Right ventricle myocardium superior (tissue), 1 donor: ENCODE measurements around the gene BRPF3. TPM values are rescaled to one million over a fixed set of nuclear protein-coding genes. Genes with fewer than 3 reads are reported as not detected.

Experiments
- ATAC-seq: fragments of 200-7000 bp; cut with Tn5 transposase; one replicate; pipeline ENCODE4 v1.9.1; 2020; ENCODE audit warnings: mild to moderate bottlenecking; ENCODE audit not compliant: poor library complexity
- DNase-seq: peaks from one replicate; pipeline ENCODE4 v3.0.0-alpha.2; 2020
- intact Hi-C: fragments of 100-400 bp; cut with DNase I; formaldehyde crosslinking; loops from one replicate; pipeline ENCODE4 v1.11.2; 2022
- total RNA-seq: library from RNA; stranded (reverse); fragmentation: NEBNext Ultra II Directional; extraction: Animal tissue kit (Norgen Biotek cat#: 25700); gene quantifications from one replicate; pipeline ENCODE4 v1.2.1, GENCODE V29; 2021
- donor health status: DM: no; HTN: yes; CAD: no; lungs with severe emphysema.

The BRPF3 gene
- total RNA-seq, 1 donor from 2014 or later = 17.8 TPM

DNA sequence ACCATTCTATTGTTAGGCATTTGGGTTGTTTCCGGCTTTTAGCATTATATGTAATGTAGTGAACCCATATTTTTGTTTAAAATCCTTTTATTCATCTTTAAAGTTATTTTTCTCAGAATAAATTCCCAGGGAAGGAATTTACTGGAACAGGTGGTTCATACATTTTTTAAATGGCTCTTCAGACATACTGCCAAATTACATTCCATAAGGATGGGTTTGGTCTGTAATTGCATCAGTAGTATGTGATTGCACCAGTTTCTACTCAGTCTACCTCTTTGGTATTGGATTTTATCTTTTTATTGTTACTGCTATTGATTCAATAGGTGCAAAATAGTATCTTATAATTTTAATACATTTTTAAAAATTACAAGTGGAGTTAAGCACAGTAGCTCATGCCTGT, 27.2 kb downstream of the BRPF3 start:
- DNase-seq (no peak), ATAC-seq (no peak)
- intact Hi-C loops = no loop called here

DNA sequence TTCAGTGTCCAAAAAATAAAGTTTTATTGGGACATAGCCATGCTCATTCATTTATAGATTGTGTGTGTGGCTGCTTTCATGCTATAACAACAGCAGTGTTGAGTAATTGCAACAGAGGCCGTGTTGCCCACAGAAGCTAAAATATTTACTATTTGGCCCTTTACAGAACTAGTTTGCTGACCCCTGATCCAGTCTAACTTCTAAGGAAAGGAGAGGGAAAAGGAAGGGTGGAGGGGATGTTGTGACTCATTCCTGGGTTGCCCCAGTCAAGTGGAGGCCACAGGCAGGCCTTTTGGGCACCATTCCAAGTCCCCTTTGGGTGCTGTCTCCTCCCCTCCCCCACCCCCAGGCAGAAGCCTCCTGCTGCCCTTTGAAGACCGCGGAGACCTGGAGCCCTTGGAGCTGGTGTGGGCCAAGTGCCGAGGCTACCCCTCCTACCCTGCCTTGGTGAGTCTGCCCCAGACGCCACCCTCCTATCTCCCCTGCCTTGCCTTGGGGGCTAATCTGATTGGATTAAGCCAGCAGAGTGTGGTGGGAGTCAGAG, 28.4 kb downstream of the BRPF3 start:
- ATAC-seq (no peak), DNase-seq (no peak)
- intact Hi-C loops = no loop called here

DNA sequence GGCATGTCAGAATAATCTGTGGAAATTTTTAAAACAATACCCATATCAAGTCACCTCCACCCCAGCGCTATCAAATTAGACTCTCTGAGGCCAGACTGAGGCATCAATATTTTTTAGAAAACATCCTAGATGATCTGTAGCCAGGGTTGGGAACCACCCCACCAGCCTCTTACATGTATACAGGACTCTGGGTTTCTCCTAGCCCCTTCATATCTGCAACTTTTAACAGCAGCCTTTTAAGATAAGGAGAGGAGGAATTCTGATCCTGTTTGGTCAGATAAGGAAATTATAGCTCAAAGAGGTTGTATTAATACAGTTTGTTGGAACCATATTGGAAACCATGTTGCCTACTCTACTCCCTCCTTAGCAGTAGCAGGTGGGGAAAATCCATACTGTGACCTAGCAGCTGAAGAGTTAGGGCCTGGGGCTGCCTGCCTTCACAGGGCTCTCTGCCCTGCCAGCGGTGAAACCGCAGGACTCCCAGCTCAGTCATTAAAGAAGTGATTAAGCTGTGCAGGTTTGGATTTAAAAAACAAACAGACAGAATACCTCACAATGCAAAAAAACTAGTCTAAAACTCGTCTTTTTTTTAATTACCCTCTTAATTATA, 30.0 kb downstream of the BRPF3 start:
- ATAC-seq (no peak), DNase-seq (no peak)
- intact Hi-C loops = no loop called here

DNA sequence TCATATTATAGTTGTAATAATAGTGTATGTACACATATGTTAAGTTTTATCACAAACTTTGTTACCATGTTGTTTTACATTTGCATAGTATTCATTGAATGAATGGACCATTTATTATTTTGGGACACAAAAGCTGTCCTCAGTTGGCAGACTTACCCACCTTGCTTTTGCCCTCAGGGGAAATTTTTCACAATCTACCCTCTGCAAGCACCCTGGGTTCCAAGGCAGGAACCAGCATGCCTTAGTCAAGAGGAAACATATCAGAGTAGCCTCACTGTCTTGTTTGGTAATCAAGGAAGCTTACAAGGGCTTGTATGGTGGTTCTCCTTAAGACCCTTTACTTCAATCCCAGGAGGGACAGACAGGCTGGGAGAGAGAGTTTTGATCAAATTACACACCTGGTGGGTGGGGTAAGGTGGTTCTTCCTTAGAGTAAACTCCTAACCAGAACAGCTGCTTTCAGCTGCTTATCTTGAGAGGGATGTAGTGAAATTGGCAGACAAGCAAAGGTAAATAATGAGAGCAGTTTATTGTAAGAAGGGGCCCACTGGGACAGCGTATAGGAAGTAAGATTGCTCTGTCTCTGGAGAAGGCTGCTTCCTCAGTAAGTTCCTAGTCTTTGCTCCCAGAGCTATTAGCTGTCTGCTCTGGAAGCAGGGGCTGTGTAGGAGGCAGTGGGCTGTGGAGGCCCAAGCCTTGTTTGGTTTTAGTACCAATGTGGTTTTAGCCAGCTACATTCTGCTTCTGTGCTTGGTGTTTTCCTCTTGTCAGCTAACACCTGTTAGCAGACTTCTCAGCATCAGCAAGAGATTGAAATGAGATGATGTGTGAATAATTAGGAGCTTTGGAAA, 31.1 kb downstream of the BRPF3 start:
- DNase-seq (no peak), ATAC-seq (no peak)
- intact Hi-C loops = no loop called here

DNA sequence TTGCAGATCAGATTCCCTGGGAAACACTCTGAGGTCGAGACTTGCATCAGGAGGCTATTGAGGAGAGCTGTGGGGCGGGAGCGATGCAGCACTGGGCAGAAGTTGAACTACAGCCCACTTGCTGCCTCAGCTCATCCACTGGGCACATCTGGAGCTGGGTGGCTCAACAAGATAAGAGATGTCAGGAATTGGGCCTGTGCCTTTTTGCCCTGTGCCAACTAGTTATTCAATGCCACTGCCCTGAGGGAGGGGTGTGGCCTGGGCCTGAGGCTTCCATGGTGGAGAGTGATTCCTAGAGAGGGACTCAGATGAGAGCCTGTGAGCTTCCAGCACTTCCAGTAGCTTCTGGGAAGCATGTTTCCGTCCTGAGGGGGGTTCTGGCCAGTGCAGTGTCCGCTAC, 32.7 kb downstream of the BRPF3 start:
- intact Hi-C loops = no loop called here
- DNase-seq = no peak
- ATAC-seq = no peak

DNA sequence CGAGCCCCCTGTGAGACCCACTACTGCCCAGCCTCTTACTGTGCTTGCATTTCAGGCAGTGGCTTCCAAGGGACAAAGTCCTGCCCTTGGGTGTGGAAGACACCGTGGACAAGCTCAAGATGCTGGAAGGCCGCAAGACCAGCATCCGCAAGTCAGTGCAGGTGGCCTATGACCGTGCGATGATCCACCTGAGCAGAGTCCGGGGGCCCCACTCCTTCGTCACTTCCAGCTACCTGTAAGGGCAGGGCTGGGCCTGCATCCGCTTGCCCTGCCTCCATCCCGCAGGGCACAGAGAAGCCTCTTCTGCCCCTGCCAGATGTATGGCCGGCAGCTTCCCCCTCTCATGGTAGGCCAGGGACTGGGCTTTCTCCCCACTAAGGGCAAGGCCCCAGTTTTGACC, 33.8 kb downstream of the BRPF3 start:
- intact Hi-C loops = no loop called here
- no peak for DNase-seq
- no peak for ATAC-seq

DNA sequence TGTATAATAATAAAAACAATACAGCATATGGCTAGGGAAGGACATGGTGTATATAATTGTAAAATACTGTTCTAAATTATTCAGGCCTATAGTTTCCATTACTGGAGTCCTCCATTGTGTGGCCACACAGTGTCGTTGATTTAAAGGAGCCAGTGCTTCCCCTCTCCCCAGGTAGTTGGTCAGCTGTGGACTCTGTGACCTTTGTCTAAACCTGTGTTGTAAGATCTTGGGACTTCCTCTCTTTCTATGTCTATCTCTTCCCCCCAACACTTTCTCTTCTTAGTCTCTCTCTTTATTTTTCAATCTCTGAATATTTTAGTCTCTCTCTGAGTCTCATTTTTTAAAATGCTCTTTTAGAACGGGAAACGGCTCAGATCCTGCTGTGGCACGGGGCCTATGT, 35.6 kb downstream of the BRPF3 start:
- DNase-seq (no peak), ATAC-seq (no peak)
- intact Hi-C loops = no loop called here

DNA sequence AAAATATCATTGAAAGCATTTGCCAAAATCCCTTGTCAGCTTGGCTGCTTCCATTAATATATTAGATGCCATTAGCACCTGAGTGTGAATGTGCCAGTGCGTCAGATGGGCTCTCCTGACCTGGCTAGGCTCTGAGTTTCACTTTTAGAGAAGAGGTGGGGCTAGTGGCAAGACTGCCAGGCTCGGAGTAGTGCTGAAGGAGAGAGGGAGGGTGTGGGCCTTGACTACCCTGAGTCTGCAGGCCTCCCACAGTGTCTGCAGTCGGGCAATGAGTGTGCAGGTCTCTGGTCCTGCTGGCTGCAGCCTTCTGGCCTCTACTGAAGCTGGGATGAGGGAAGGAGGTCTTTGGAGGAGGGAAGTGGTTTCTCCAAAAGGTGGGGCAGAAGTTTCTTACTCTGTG, 38.8 kb downstream of the BRPF3 start:
- DNase-seq (no peak), ATAC-seq (peak; percentile 25)
- intact Hi-C loops = no loop called here

DNA sequence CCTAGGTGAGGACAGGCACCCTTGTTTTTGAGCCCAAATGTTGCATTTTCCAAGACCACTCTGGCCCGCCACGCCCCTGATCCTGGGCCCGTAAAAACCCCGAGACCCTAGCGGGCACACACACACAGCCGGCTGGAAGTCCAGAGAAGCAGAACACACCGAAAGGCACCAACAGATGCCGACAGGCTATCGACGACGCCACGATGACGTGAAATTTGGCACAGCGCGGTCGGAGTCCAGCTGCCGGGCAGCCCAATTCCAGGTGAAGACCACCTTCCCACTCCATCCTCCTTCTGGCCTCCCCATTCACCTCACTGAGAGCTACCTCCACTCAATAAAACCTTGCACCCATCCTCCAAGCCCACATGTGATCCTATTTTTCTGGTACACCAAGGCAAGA, 39.3 kb downstream of the BRPF3 start:
- ATAC-seq = no peak
- DNase-seq = no peak
- intact Hi-C loops = no loop called here

DNA sequence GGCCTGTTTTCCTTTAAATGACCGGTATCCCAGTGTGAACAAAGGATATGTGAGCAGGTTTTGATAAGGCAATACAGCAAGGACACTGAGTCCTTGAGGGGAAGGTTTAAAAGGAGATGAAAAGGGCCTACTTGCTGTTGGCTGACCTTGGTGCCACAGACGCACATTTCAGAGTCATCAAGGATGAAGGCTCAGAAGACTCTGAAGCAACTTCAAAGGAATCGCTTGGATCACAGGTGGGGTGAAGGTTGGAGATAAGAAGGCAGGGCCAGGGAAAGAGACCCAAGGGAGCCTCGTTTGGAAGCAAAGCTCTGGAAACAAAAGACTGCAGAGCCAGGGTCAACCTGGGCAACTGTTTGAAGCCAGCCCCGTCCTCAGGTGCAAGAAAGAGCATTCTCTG, 43.2 kb downstream of the BRPF3 start:
- intact Hi-C loops = no loop called here
- DNase-seq (no peak), ATAC-seq (no peak)

DNA sequence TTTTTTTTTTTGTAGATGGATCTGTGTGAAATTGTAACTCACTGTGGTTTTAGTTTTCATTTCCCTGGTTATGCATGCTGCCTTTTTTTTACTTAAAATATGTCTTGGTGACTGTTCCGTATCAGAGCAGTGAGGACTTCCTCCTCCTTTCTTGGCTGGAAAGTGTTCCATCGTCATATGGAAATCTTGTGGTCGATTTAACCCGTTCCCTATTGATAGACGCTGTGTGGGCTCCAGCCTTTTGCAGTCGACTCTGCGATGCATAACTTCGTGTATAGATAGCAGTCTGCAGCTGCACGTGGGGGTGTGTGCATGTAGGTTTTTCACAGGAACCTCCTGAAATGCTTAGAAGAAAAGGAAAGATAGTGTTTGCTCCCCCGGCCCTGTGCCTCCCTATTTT, 45.2 kb downstream of the BRPF3 start:
- intact Hi-C loops = no loop called here

DNA sequence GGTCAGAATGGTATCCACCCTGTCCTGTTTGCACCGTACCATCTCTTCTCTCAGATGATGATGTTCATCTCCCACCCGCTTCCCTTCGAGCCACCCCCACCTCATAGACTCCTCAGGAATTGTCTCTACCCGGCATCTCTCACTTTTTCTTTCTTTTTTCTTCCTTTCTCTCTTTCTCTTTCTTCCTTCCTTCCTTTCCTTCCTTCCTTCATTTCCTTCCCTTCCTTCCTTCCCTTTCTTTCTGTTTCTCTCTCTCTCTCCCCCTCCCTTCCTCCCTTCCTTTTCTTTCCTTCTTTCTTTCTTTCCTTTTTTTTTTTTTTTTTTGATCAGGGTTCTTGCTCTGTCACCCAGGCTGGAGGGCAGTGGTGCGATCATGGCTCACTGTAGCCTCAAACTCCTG, 45.6 kb downstream of the BRPF3 start:
- DNase-seq (no peak), ATAC-seq (no peak)
- intact Hi-C loops = no loop called here

More for the DNA sequence above, 45.2 kb downstream of the BRPF3 start:
- DNase-seq (no peak), ATAC-seq (no peak)

DNA sequence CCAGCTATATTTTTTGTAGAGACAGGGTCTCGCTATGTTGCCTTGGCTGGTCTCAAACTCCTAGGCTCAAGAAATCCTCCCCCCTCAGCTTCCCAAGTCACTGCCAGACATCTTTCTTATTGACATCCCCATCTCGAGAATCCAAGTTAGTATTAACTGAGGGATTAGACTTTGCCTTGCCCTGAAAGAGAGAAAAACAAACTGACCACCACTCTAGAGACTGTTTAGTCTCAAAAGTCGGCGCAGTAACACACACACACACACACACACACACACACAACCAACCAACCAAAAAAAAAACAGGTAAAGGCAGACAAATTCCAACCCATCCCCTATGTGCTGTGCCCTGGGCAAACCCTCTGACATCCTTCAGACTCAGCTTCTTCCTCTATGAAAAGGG, 46.1 kb downstream of the BRPF3 start:
- no peak for ATAC-seq
- no peak for DNase-seq
- intact Hi-C loops = no loop called here

DNA sequence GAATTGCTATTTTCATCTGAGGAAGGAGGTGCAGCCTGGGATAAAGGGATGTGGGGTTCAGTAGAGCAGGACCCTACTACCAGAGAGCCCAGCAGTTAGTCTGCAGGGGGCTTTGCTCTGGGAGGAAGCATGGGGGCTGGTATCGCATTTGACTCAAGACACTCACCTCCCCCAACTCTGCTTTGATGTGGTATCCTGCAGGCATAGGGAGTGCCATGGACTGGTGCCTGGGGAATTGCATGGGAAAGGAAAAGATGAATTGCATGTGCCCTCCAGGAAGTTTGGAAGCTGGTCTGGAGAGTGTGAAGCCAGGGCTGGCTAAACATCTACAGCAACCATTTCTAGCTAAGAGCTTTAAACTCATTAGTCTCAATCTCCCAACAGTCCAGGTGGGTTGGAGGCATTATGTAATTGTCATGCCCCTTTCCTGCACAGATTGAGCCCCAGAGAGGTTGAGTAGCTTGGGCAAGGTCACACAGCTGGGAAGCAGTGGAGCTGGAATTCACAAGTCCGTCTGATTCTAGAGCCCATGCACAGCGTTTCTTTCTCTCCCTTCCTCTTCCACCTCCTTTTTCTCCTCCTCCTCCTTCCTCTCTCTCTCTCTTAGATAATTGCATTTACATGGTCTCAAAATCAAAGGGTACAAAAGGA, 47.1 kb downstream of the BRPF3 start:
- DNase-seq = no peak
- intact Hi-C loops = no loop called here
- no peak for ATAC-seq

DNA sequence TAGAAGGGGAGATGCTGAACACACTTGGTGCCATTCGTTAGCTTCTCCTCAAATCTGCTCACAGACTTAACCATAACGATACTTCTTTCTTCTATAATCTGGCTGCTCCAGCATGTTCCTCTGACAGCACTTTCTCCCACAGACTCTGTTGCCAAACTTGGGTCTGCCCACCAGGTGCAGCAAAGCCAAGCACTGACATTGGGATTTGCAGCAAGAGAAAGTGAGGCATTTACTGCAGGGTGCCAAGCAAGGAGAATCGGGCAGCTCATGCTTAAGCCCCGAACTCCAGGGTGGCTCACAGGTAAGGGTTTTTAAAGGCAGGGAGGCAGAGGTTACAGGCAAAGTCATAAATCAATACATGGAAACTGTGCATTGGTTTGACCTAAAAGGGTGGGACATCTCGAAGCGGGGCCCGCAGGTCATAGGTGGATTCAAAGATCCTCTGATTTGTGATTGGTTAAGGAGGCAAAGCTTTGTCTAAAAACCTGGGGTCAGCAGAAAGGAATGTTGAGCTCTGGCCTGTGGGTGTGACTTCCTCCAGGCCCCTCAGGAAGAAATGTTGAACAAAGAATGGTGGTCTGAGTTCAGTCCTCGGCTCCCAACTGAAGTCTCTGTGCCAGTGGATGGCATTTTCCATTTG, 48.2 kb downstream of the BRPF3 start:
- DNase-seq (no peak), ATAC-seq (no peak)
- intact Hi-C loops = no loop called here

DNA sequence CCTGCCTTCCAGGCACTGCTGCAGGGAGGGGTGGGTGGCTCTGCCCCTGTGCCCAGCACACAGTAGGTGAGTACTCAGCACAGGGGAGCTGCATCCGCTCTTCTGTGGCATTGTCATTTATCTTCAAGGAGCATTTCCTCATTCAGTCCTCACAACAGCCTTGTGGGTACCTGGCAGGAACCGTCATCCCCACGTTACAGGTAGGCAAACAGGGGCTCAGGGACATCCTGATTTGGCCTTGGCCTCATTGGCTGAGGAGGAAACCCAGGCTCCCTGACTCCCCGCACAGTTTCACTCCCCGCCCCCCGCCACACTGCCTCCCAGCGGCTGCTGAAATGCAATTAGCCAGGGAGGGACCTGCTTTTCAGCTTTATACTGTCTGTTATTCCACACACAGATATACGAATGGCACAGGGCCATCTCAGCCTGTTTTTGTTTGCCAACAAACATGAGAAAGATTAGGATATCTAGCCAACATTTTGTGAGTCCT, 49.1 kb downstream of the BRPF3 start:
- DNase-seq (no peak), ATAC-seq (no peak)
- intact Hi-C loops = no loop called here

DNA sequence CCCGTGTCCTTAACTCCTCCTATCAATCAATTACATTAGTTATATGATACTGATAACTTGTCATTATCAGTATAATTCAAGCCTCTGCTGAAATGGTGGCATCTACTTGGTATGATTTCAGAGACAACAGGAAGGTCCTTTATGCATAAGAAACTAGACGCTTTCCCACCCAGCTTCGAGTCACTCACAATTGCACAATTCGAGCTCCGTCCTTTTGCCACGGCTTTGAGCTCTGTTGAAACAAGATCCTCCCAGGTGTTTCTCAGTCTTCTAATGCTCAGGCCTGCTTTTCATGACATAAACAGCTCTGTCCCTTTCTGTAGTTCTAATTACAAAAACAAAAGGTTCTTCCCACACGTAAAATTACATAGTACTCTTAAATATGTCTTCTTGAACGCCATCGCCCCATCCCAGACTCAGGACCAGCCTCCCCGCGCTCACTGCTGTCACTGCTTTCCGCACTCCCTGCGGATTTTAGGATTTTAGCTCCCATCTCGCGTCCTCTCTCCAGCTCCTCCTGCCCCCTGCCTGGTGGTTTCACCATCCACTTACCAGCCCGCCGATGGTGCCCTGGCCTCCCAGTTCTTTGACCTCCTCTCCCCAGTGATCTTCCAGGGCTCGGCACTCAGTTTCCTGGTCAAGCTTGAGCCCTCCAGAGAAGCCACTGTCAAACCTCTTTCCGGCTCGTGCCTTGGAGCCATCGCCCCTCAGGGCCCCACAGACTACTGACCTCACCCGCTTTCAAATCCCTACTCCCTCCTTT, 50.1 kb downstream of the BRPF3 start:
- no peak for ATAC-seq

DNA sequence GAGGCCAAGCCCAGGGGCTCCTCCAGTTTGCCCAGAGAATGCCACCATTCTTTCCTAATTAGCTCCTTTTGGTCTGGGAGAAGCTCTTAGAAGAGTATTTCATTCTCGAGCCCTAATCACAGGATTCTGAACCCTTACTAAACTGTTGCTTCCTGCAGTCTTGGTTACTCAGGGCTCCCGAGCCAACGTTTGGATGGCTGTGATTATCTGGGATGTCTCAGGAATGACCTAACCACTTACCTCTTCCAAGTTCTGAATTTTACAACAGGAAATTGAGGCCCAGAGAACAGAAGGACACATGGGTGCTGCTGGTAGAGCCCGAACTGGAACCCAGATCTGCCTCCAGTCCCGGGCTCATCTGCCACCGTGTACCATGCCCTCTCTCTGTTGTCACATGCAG, 51.1 kb downstream of the BRPF3 start:
- intact Hi-C loops = no loop called here
- ATAC-seq (no peak), DNase-seq (no peak)

More for the DNA sequence above, 50.1 kb downstream of the BRPF3 start:
- DNase-seq = no peak
- intact Hi-C loops = no loop called here

DNA sequence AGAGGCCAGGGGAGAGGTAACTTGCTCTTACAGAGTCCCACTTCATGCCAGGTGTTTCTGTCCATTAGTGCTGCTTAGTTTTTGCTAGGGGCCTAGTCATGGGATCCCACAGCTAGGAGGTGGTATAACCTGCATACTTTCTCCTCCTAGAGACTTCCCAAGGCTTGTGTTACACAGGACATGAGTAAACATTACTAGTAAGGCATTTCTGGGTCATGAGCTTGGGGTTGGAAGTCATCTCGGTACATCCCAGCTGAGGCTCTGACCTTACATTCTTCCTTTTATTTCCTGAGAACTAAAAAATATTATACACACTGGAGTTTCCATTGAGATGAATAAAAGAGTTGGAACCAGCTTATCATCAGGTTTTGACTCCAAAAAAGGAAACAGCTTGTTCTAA, 52.4 kb downstream of the BRPF3 start:
- DNase-seq = no peak
- no peak for ATAC-seq
- intact Hi-C loops = no loop called here
